Thyroid gland (tissue), 4 donors: ENCODE results near the gene NATD1.

Experiments used
- POLR2A ChIP-seq, 2 donors: fragments of 450-650 bp; IDR thresholded peaks; one replicate each; pipeline ENCODE4 v1.6.1; 2017; ENCODE audit warnings: antibody characterized with exemption in 2 of 2, mild to moderate bottlenecking in 2 of 2, moderate library complexity in 1 of 2
- TF ChIP-seq, protein P1 (sequence below), 6 experiments: fragments of 200-600 bp in 3 of 6; fragments of 450-650 bp in 3 of 6; sonication (generic) in 3 of 6; IDR thresholded peaks; one replicate each; pipeline ENCODE4 v1.5.1; 2016 to 2019; ENCODE audit warnings: antibody characterized with exemption in 6 of 6, mild to moderate bottlenecking in 2 of 6, inconsistent platforms in 1 of 6, moderate library complexity in 1 of 6

DNA sequence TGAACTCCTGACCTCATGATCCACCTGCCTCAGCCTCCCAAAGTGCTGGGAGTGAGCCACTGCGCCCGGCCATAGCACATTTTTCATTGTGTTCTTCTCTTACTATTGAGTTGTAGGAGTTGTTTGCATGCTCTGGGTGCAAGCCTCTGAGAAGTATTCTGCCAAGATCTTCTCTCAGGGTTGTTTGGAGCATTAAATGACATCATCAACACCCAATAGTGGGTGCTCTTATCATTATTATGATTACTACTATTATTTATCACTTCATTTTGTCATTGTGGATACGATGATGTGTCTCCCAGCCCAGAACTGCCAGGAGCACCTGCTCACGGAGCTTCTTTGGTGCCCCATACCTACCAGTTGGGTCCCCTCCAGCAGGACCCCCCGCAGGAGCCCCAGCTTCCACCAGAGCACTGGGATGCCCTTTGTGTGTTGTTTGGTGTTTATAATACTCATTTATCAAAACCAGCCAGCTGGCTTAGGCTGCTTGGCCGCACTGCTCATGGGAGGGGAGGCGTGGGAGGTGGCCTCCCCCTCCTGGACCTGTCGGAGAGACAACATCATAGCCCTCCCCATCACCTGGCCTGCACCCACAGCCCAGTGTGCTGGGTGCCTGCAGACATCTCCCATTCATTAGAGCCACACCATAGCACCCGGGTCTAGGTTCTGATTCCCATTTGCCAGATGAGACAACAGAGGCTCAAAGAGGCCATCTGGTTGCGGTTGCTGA lies 18.4 kb upstream of the NATD1 start:
- TF ChIP-seq, protein P1, sequence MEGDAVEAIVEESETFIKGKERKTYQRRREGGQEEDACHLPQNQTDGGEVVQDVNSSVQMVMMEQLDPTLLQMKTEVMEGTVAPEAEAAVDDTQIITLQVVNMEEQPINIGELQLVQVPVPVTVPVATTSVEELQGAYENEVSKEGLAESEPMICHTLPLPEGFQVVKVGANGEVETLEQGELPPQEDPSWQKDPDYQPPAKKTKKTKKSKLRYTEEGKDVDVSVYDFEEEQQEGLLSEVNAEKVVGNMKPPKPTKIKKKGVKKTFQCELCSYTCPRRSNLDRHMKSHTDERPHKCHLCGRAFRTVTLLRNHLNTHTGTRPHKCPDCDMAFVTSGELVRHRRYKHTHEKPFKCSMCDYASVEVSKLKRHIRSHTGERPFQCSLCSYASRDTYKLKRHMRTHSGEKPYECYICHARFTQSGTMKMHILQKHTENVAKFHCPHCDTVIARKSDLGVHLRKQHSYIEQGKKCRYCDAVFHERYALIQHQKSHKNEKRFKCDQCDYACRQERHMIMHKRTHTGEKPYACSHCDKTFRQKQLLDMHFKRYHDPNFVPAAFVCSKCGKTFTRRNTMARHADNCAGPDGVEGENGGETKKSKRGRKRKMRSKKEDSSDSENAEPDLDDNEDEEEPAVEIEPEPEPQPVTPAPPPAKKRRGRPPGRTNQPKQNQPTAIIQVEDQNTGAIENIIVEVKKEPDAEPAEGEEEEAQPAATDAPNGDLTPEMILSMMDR (IDR thresholded peaks at IDR 0.05): no peak
- no peak for TF ChIP-seq POLR2A (IDR thresholded peaks at IDR 0.05)
